DMS 273 (cell line): Measurements from ENCODE around the gene ADGB.

ENCODE experiments used
- DNase-seq: peaks from one replicate; lab custom pipeline; 2025; ENCODE audit not compliant: unreplicated experiment; lab: John Stamatoyannopoulos, UW

ADGB gene

DNA sequence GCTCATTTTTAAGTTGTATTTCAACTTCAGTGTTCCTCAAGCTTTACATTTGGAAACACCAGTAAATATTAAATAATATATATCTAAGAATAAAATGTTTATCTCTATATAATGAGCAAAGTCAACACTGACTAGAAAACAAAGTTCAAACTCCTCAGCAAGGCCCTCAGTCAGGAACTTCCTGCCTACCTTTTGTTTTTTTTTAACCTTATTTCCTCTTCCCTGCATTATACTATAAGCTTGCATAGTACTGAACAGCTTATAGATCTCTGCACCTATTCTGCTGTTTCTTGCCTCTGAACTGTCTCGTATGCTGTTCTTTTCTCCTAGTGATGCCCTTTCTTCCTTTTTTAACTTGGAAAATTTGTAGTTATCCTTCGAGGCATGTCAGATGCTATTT, 29.6 kb downstream of the ADGB start:
- no peak for DNase-seq

DNA sequence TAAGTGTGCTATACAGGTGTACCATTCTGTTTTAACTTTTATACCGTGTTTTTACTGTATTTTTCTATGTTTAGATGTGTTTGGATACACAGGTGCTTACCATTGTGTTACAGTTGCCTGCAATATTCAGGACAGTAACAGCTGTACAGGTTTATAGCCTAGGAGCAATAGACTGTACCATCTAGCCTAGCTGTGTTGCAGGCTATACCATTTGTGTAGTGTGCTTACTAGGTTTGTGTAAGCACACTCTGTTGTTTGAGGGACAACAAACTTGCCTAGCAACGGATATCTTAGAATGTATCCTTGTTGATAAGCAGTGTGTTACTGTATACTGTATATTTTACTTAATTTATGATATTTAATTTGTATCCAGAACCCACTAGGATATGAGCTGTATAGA, 35.2 kb downstream of the ADGB start:
- DNase-seq: no peak

DNA sequence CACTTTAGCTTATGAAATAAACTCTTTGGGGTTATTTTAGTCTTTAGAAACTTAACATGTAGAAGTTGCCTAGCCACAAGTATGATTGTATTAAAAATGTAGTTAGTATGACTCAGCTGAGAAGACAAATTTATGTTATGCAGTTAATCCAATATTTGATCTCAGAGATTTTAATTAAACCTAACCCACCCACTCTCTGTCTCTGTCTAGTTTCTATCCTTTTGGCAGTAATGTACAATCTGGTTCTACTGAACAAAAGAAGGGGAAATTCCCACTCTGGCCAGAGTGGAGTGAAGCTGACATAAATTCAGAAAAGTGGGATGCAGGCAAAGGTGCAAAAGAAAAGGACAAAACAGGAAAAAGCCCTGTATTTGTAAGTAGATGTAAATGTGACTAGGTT, 36.4 kb downstream of the ADGB start:
- DNase-seq: no peak

DNA sequence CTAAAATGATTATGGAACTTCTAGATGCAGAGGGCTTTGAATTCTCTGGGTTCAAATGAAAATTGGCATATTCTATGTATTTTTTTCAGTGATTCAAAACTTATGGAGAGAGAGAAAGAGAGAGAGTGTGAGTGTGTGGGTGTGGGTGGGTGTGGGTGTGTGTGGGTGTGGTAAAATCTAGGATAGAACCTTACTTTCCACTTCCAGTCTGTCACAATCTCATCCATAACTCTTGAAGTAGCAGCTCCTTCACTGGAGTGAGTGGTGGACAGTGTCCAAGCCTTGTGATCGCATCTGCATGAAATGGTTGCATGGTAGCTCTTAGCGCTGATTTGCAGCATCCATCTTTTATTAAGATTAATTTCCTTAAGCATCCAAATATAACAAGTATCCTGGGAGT, 37.7 kb downstream of the ADGB start:
- DNase-seq: no peak

DNA sequence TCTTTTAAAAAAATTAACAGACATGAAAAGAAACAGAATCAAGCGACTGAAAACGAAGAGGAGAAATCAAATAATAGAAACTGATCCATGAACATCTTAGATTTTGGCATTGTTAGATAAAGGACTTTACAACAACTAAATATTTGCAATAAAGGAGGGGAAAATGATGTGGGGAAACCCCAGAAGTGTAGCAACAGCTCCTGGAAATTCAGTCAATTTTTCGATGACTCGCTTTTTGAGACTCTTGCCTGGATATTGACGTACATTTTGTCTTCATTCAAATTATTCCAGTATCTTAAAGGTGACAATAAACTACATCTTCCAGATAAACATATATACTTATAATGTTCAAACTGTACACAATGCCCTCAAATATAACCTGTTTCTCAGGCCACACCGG, 44.1 kb downstream of the ADGB start:
- no peak for DNase-seq

DNA sequence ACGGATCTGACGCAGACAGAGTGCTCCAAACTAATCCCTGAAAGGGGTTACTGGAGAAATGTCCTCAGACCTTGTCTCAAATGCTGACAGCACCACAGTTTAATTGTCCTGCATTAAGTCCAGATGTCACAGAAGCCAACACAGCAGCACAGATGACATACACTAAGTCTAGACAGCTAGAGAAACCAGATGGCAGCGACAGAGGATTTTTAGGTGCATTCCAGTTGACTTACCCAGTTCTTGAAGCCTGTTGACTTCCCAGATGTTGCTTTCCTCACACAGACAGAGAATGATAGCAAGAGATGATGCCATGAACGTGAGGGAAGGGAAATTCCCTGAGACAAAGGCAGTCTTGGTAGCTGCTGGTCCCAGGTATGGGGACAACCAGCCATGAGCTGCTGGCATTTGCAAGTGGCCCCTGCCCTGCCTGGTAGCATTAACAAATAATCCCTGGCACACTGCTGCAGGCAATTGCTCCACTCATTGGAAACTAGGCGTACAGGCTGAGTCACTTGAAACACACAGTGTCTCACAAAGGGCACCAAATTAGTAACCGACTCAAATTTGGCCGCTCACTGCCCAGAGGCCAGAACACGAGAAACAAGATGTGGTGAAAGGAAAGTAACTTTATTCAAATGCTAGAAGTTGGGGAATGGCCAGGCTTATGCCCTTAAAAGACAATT, 52.2 kb downstream of the ADGB start:
- DNase-seq: no peak

DNA sequence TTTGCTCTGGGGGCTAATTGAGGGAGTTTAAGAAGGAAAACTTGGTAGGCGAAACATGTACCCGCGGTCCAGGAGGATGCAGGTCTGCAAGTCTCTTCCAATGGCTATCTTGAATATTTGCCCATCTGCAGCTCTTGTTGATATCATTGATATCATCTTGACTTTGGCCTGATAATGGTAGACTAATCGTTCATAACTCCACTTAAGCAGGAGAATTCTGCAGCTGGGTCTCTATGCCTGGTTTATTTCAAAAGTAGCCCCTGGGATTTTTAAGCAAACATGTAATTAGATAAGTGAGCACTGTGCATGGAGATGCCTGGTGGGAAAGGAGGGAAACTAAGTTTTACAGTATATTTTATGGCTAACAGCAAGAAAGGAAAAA, 52.7 kb downstream of the ADGB start:
- no peak for DNase-seq

DNA sequence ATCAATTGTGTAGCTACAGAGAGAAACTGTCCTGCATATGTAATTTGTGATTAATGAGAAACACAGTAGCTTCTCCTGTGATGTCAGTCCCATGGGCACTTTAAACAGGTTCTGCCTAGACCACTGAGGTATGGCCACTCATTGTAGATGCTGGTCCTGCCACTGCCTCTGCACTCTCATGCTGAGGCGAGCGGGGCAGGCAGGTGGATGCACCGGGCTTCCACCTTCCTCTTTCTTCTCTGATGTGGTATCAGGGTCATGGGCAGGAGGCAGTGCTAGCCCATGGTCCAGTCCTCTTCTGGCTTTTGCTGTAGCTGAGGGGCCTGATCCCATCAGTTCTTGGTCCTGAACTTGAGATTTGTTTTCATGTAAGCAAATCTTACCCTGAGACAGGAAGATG, 58.7 kb downstream of the ADGB start:
- DNase-seq: no peak

DNA sequence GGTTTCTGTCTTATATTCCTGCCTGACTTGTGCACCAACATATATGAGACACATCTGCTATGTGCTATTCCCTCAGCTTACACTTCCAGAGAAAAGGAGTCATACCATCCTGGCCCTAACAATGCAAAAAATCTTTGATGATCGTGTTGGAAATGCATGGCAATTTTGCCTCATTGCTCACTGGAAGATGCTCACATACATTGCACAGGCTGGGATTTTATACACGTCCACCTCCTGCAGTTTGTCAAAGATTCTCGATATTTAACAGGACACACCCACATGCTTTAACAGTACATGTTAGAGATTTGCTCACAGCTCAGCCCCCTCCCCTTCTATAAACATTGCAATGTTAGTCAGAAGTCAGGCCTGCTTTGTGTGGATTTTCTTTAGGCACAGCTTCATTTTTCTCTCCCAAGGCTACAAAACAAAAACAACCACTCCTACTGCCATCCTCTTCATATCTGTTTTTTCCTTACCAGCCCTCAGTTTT, 66.1 kb downstream of the ADGB start:
- DNase-seq: no peak

DNA sequence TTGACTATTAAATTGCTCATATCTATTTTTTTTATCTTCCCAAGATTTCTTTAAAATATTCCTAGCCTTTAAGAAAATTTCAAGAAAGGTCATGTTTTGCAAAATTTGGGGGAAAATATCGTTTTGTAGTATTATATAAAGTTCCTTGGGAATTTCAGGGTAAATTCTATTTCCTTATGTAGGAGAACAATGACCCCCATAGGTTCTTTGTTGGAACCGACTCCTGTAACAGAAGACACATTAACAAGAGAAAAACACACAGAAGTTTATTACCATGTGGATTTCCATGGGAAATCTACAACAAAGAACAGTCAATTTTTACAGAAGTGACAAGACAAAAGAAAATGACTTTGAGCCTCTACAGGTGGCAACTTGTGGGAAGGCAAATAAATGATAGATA, 68.1 kb downstream of the ADGB start:
- no peak for DNase-seq

DNA sequence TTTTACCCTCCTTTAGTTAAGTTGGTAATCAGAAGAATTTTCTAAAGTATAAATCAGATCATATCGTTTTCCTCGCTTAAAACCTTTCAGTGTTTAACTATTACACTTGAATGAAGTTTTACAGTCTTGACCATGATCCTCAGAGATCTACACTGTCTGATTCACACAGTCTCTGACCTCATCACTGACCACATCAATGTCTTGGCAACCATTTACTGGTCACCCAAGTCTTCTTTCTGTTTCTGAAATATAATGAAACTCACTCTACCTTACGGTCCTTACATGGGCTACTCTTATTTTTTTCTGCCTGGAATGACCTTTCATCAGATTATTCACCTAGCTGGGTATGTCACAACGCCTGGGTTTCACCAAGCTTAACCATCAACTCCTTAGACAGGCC, 71.4 kb downstream of the ADGB start:
- no peak for DNase-seq

DNA sequence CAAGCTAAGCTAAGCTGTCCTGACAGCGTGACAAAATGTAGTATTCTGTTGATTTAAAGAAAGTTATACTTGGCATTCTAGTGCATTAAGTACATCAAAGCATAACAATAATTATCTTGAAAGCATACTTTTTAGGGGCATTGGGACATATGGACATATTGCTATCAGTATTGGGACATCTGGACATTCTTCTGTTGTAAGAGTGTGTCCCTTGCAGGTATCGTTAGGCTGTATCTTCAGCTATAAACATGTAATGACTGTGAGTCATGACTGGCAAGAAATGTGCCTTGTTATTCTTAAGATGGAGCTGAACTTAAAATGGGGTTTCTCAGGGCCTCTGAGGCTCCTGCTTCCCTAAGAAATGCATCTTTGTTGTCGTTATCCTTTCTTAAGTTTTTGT, 74.3 kb downstream of the ADGB start:
- DNase-seq: no peak

DNA sequence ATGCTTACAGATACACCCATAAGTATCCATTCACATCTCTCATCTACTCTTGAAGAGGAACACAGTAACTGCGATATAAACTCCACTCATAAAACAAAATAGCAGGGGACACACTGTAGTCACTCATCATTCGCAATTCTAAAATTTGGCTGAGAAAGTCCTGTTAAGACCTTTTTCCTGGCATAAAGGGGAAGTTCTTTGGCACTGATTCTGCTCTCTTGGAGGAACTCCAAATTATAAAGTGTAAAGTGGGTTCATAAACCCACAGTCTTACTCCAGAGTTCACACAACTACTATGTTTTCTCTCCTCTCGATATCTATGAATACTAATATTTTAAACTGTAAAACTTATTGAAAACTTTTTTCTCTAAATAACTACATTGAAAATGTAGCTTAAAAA, 80.6 kb downstream of the ADGB start:
- DNase-seq: no peak

DNA sequence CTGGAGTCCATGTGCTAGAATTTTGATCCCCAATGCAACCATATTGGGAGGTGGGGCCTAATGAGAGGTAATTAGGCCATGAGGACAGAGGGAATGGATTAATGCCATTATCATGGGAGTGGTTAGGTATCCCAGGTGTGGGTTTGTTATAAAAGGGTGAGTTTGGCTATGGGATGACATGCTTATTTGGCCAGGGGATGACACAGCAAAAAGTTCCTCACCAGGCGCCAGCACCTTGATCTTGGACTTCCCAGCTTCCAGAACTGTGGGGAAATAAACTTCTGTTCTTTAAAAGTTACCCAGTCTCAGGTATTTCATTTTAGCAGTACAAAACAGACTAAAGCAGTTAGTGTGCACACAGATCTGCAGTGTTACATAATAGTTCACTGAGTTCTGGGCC, 84.1 kb downstream of the ADGB start:
- DNase-seq: no peak

DNA sequence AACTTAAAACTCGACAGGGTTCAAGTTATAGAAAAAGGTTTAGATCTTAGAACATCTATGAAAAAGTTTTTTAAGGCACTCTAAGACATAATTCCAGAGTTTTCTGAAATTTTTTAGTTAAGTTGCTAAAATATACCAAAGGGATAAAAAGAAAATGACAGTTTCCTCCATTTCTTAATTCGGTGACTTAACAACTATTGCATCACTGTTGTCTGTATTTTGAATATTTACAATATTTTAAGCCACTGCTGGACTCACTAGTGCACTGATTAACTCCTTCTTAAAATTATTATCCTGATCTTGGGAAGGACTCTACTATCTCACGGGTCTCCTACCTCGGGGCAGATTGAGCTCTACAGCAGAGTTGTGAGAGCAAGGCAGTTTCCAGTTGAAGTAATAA, 91.0 kb downstream of the ADGB start:
- DNase-seq: no peak

DNA sequence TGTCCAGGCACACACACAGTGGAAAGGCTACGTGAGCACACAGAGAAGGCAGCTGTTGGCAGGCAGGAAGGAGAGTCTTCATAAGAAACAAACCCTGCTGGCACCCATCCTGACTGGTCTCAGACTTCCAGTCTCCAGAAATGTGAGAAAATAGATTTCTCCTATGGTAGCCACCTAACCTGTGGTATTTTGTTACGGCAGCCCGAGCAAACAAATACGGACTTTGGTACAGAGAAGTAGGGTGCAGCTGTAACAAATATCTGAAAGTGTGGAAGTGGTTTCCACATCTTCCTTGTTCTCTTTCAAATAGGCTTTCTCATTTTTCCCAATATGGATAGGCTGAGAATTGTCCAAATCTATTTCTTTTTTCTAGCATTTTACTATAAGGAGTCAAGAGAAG, 94.6 kb downstream of the ADGB start:
- DNase-seq: no peak

DNA sequence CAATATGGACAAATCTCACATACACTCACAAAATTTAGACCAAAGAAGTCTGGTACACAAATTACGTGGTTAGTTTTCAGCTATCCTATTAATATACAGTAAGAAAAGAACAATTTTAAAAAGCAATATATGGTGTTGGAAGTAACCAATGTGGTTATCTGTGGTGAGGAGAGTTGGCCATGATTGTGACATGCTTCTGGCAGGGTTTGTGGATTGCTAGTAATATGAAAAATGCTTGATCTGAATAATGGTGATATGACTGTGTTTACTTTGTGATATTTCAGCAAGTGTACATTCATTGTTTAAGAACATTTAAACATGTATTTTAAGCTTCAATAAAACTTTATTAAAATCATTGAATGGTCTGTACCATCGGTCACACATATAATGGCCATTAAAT, 99.1 kb downstream of the ADGB start:
- DNase-seq: no peak

DNA sequence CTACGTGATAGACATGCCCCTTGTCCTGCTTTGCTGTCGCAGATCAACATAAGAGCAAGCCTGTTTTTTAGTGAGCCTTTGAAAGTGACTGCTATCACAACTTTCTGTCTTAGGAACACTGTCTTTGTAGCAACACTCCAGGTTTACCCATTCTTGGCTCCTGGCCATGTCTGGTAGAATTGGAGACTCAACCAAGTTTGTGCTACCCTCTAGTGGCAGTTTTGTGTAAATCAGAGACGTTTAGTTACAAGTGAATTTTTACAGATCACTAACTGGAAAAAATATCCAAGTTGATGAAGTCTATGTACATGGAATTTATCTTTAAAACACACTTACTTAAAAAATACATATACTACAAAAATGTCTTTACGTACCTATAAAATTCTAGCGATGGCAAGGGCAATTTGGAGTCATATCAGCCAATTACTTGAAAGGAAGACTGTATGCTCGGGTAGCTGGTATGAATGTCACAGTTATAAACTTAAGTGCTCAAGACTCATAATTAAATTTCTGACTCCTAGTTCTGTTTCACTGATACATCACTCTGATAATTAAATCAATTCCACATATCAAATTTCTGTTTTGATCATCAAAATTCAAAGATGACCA, 101.4 kb downstream of the ADGB start:
- peak; percentile 91 for DNase-seq

DNA sequence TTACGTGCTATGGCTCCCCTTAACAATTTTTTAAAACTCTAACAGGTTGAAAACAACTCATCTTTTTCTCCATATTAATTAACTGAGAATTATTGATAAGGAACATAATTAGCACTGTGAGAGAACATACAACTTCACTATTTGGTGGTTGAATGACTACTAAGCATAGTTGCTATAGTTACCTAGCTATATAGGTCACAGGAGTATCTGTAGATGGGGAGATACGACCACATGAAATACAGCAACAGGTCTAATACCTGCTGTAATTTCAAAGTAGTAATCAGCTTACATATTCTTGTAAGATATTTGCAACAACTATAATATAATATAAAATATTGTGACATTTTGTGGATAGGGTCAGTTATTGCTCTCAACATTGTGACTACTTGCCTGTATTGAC, 102.9 kb downstream of the ADGB start:
- DNase-seq: no peak

DNA sequence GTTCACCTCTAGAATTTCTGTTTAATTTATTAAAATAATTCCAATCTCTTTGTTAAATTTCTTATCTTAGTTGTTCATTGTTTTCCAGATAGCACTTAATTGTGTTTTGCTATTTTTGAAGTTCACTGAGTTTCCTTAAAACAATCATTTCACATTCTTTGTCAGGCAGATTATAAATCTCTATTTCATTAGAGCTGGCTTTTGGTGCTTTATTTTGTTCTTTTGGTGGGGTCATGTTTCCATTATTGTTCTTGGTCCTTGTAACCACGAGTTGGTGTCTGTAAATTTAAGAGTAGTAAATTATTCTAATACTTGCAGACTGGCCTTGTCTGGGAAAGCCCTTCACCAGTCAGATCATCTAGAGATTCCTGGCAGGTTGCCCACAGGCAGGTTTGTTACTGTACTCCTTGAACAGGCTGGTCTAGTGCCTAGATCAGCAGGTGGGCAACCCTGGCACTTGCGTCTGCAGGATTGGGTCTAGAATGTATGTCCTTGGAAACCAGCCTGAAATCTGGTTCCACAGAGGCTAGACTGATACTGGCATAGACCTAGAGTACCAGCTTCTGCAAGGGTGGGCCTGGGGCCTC, 110.4 kb downstream of the ADGB start:
- DNase-seq: no peak

DNA sequence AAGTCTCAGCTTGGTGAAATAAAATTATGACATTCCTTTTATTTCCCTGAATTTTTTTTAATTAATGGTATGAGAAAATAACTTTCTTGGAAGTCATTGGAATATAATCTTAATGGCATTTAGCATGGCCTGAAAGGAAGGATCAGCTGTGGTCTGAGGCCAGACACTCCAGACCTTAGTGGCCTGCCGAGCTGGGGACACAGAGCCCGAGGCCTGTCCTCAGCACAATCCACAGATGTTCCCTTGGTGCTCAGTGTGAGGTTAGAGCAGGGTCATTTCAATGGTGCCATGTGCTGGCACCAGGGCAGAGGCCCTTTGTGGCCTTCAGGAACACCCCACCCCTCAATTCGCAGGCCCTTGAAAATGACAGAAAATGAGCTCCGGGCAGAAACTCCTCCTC, 120.6 kb downstream of the ADGB start:
- no peak for DNase-seq

DNA sequence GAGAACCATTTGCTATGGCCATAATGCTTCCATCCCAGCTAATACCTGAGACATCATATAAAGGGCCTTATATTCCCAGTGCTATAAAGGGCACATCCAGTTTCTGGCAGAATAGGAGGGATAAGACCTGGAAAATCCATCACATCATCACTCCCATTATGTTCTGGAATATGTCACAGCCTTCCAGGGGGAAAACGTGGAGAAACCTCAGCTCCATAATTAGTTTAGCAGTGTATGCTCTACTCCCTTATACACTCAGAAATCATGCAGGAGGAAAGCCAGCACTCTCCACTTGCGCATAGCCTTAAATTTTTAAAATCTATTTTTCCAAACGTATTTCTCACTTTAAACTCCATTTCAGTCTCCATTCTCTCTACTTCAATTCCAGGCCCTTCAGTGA, 140.9 kb downstream of the ADGB start:
- no peak for DNase-seq

DNA sequence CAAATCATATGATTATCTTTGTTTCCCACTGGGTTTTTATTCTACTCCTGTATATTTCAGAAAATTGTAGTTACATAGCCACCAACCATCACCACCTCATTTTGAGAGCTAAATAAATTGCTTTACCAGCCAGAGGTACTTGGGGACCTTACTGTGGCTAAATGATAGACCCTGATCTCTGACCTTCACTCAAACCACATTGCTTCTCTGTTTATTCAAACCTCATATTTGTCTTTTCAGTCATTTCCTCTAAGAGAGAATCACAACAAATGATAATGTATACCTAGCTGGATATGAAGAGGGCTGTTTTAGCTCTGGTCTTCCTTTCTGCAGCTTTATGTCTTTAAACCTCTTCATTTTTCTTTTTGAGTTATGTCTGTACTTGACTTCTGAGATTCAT, 142.8 kb downstream of the ADGB start:
- no peak for DNase-seq
